GM19372 (cell line): ENCODE data around the gene EP400.
A peak's percentile ranks its signal among the peaks of the same experiment; 100 is the strongest.

Experiments used
- ATAC-seq: cut with Tn5 transposase; IDR thresholded peaks from one replicate; pipeline ENCODE4 v1.9.1; 2021; ENCODE audit warnings: mild to moderate bottlenecking, low read depth, moderate library complexity; ENCODE audit not compliant: unreplicated experiment

EP400 gene

DNA sequence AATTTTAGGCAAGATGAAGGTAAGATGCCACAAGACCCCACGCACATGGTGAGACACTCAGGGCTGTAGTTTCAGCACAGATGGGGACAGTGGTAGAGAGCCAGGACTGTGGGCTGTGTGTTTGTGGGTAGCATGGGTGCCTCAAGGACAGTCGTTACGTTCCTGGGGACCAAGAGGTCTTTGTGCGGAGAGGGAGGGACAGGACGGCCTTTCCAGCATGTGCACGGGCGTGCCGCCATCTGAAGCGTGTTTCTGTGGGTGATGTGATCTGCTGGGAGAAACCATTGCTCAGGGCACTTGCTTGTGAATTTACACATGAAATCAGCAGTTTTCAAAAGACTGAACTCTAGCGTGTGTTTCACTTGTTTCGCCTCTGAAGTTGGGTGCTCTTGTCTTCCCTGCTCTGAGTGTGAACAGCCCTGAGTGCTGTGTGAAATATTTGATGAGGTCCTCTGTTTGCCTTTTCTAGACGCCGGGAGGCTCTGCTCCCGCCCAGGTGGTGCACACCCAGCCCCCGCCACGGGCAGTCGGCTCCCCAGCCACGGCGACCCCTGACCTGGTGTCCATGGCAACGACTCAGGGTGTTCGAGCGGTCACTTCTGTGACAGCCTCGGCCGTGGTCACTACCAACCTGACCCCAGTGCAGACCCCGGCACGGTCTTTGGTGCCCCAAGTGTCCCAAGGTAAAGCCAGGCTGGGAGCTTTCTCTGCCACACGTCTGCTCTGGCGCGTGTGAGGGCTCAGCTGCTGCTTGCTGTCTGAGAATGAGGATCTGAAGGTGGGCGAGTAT, 112.1 kb downstream of the EP400 start:
- ATAC-seq, result no peak

DNA sequence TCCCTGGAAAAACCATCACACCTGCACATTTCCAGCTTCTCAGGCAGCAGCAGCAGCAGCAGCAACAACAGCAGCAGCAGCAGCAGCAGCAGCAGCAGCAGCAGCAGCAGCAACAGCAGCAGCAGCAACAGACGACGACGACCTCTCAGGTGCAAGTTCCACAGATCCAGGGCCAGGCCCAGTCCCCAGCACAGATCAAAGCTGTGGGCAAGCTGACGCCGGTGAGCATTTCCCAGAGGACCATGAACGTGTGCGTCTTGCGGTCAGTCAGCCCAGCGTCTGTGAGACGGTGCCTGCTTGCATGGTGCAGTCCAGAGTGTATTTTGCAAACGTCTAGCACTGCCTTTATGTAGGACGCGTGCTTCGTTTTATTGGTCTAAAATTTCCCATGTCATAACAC, 112.7 kb downstream of the EP400 start:
- no peak for ATAC-seq

DNA sequence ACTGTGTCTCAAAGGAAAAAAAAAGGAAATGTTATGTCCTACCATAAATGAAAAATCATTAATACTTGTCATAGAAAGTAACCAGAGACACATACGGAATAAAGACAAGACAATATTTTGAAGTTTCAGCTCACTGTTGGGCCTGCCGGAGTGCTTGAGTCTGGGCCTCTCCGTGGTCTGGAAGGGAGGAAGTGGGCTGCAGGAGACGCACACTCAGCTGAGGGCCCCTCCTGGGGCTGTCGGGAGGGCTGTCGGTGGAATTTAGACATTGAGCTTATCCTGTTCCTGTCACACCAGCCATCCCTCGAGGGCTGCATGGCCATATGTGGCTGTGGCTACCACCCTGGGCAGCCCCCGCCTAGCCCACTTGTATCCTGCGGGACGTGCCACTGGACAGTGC, 113.7 kb downstream of the EP400 start:
- no peak for ATAC-seq

- ATAC-seq, result no peak
These were observed 114.9 kb downstream of the EP400 start for GRCh38 chr12:132064631-132065030.

- no peak for ATAC-seq
These were observed 115.5 kb downstream of the EP400 start for GRCh38 chr12:132065203-132065602.

- no peak for ATAC-seq
These were observed 116.0 kb downstream of the EP400 start for GRCh38 chr12:132065609-132066344.

DNA sequence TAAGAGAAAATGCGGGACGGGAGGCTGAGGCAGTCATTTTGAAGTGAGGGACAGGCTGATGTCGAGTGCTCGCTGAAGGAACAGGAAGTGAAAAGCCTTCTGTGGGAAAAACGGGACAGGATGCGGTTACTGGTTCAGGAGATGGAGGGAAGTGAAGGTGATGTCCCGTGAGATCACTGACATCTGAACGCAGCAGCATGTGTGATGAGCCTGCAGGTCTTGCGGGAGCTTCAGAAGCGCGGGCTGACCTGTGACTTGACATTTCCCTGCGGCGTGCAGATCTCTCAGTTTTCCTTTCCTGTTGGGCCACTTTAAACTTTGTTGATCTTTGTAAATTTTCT, 116.6 kb downstream of the EP400 start:
- ATAC-seq, result no peak

DNA sequence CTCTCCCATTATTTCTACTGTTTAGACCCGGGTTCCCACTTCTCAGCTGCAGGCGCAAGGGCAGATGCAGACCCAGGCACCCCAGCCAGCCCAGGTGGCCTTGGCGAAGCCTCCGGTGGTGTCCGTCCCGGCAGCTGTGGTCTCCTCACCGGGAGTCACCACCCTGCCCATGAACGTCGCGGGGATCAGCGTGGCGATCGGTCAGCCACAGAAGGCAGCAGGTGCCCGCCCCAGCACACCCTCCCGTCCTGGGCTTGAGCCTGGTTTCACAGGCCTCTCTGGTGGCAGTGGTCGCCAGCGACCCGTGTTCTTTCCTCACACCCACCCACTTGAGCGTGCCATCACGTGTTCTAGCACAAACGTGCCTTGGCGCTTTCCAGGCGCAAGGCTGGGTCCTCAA, 117.0 kb downstream of the EP400 start:
- ATAC-seq, result no peak

DNA sequence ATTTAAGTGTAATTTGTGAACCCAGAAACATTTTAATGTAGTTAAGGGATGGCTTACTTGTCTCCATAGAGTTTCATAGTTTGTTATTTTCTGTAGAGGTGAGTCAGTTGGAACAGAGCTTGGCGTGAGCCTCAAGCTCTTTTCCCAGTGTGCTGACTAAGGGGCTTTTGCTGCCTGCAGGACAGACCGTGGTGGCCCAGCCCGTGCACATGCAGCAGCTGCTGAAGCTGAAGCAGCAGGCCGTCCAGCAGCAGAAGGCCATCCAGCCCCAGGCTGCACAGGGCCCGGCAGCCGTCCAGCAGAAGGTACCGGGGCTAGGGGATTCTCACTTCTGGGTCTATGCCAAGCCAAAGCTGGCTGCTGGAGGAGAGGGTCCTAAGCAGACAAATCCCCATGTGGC, 117.4 kb downstream of the EP400 start:
- ATAC-seq, result no peak

DNA sequence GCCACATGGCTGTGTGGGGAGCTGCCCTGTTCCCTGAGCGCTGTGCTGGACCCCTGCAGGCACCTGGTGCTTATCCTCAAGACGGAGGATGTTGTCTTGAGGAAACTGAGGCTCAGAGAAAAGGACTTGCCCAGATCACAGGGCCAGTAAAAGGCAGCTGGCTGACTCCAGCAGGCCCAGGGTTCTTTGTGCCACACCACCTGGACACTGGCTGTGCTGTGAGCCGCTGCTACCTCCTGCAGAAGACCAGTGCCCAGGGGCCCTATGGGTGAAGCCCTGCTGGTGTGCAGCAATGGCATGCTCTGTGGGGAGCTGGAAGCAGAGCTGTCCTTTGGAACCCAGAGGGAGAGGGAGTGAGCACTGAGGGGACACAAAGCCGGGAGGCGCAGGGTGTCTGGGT, 118.5 kb downstream of the EP400 start:
- ATAC-seq, result no peak

- ATAC-seq, result no peak
These were observed 119.7 kb downstream of the EP400 start for GRCh38 chr12:132069336-132069985.

DNA sequence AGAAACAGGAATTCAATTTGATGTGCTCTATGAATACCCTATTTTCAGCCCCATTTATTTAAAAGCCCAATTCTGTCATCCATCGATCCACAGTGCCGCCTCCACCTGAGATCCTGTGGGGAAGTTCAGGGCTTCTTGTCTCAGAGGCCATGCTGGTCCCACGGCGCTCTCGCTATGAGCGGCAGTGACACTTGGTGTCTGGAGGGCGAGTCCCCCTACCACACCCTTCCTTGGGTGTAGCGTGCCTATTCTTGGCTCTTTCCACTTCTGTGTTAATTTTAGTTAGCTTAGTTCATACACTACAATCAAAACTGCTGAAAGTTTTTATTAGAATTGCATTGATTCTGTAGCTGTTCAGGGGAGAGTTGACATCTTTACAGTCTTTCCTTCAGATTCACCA, 120.6 kb downstream of the EP400 start:
- no peak for ATAC-seq

DNA sequence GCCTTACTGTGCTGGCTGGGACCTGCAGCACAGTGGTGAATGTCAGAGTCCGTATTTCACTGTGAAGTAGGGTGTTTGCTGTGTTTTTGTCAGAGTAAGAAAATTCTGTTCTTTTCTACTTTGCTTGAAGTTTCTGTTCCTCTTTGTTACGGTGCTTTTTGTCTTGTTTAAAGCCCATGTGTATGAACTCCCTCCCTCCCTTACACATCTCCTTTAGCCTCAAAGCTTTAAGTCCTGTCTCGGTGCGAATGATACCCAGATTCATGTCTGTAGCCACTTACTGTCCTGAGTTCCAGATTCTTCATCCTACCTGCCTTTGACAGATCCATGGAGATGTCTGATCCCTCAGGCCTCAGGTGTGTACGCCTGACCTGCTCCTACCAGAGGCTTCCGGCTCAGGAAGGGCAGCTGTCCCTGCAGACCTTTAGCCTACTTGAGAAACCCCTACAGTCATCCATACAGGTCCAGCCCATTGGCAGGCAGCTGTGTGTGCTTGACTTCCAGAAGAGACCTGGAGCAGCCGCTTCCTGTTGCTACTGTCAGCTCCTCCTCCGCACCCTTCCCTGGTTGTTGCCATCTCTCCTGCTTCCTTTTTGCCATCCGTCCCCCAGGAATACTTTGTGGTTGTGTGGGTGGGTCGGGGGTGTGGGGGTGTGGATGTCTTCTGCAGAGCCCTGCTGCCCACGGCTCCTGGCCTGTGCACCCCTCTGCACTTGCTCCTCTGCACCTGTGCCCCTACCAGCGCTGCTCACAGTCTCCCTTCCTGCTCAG, 121.5 kb downstream of the EP400 start:
- ATAC-seq, result peak; percentile 90

DNA sequence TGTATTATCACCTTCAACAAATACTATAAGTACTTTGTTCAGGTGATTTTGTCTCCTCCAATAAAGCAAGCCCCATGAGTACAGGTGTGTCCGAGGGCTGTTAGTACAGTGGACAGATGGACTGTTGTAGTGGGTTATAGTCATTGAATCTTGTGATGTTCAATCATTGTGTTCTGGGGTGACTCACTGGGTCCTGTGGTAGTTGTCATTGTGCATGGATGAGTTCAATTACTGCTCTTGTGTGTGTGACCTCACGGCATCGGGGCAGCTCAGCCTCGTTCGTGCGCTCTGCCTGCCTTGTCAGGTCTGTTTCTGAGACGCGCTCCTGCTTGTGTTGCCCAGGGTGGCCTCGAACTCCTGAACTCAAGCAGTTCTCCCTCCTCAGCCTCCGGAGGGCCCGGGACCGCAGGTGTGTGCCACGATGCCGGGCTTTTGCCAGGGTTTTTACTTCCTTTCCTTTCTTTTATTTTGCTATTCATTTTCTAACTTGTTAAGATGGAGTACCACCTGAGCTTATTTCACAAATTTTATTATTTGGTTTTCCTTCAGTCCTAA, 122.2 kb downstream of the EP400 start:
- ATAC-seq, result no peak

GRCh38 chr12:132074216-132074615, 124.5 kb downstream of the EP400 start:
- ATAC-seq, result no peak

DNA sequence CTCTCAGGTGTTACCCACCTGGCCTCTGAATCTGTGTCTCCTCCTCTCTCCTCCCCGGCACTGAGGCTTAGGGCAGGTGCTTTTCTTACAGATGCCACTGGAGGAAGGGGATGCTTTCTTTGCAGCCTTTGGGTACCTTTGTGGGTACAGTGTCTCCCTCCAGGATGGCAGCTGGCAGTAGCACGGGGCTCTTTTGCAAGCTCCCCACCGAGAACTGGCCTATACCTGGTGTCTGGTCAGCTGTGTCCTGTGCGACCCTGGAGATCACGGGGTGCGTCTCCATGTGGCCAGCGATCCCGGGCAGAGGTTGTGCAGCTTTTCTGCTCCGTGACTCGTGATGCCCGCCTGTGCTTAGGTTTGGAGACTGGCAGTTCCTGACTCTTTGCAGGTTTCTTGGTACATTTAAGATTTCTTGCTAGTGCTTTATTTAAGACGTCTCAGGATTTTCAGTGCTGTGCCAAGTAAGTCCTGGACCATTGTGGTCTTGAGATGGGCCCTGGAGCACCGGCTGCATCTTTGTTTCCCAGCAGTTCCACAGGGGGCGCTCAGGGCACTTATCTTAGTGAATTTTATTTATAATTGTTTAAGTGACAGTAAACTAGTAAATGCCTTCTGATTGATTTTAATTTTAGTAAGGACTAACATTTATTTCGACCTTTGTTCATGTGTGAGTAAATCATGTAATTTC, 125.4 kb downstream of the EP400 start:
- no peak for ATAC-seq

GRCh38 chr12:132075714-132076553, 126.2 kb downstream of the EP400 start:
- ATAC-seq, result no peak

- ATAC-seq, result no peak
These were observed 127.0 kb downstream of the EP400 start for GRCh38 chr12:132076711-132077110.
